ENCODE data around the gene ANKRD6. TPM values are rescaled to one million over a fixed set of nuclear protein-coding genes. Genes with fewer than 3 reads are reported as not detected.

The ANKRD6 gene
- total RNA-seq, 1 experiment from 2014 or later, result 7.1 TPM

GRCh38 chr6:89662659-89663223, 229.8 kb downstream of the ANKRD6 start:
- Histone ChIP-seq H3K36me3 (peaks cover 56% of the 10 kb centered on the region), H3K4me3 (no peak overlapping the region), H3K9me3 (no peaks in the 10 kb centered on the region), H3K27me3 (no peaks in the 10 kb centered on the region)
- no peak for DNase-seq

- Histone ChIP-seq H3K36me3 (peaks cover 59% of the 10 kb centered on the region), H3K9me3 (no peaks in the 10 kb centered on the region), H3K27me3 (no peaks in the 10 kb centered on the region), H3K4me3 (no peak overlapping the region)
- no peak for DNase-seq
Observed at GRCh38 chr6:89667872-89668556, 235.1 kb downstream of the ANKRD6 start.

GRCh38 chr6:89669002-89669401, 236.1 kb downstream of the ANKRD6 start:
- H3K4me3 ChIP-seq, result no peak overlapping the region
- H3K9me3 ChIP-seq, result no peaks in the 10 kb centered on the region
- H3K36me3 ChIP-seq, result peaks cover 58% of the 10 kb centered on the region
- H3K27me3 ChIP-seq, result no peaks in the 10 kb centered on the region
- no peak for DNase-seq

- no peak for DNase-seq
- Histone ChIP-seq H3K36me3 (peaks cover 69% of the 10 kb centered on the region), H3K27me3 (no peaks in the 10 kb centered on the region), H3K4me3 (no peak overlapping the region), H3K9me3 (no peaks in the 10 kb centered on the region)
Observed at GRCh38 chr6:89670935-89671565, 238.1 kb downstream of the ANKRD6 start.

GRCh38 chr6:89675949-89676748, 243.2 kb downstream of the ANKRD6 start:
- no peak for DNase-seq
- no peak overlapping the region for H3K4me3 ChIP-seq
- no peaks in the 10 kb centered on the region for H3K27me3 ChIP-seq
- no peaks in the 10 kb centered on the region for H3K9me3 ChIP-seq
- peaks cover 79% of the 10 kb centered on the region for H3K36me3 ChIP-seq

GRCh38 chr6:89678531-89678930, 245.6 kb downstream of the ANKRD6 start:
- DNase-seq, result no peak
- Histone ChIP-seq H3K4me3 (no peak overlapping the region), H3K36me3 (peaks cover 72% of the 10 kb centered on the region), H3K27me3 (no peaks in the 10 kb centered on the region), H3K9me3 (no peaks in the 10 kb centered on the region)

- H3K9me3 ChIP-seq, result no peaks in the 10 kb centered on the region
- no peak for DNase-seq
- no peaks in the 10 kb centered on the region for H3K27me3 ChIP-seq
- H3K4me3 ChIP-seq, result no peak overlapping the region
- H3K36me3 ChIP-seq, result peaks cover 68% of the 10 kb centered on the region
Observed at GRCh38 chr6:89679215-89680120, 246.5 kb downstream of the ANKRD6 start.

- Histone ChIP-seq H3K9me3 (no peaks in the 10 kb centered on the region), H3K27me3 (no peaks in the 10 kb centered on the region), H3K36me3 (peaks cover 67% of the 10 kb centered on the region), H3K4me3 (no peak overlapping the region)
- no peak for DNase-seq
Observed at GRCh38 chr6:89680150-89680549, 247.2 kb downstream of the ANKRD6 start.

- no peak for DNase-seq
- Histone ChIP-seq H3K9me3 (no peaks in the 10 kb centered on the region), H3K4me3 (no peak overlapping the region), H3K27me3 (no peaks in the 10 kb centered on the region), H3K36me3 (peaks cover 68% of the 10 kb centered on the region)
Observed at GRCh38 chr6:89680551-89680950, 247.6 kb downstream of the ANKRD6 start.

GRCh38 chr6:89681983-89682564, 249.1 kb downstream of the ANKRD6 start:
- DNase-seq, result no peak
- H3K36me3 ChIP-seq, result peaks cover 68% of the 10 kb centered on the region
- no peak overlapping the region for H3K4me3 ChIP-seq
- no peaks in the 10 kb centered on the region for H3K9me3 ChIP-seq
- no peaks in the 10 kb centered on the region for H3K27me3 ChIP-seq

- H3K27me3 ChIP-seq, result no peaks in the 10 kb centered on the region
- DNase-seq, result no peak
- H3K4me3 ChIP-seq, result no peak overlapping the region
- peaks cover 64% of the 10 kb centered on the region for H3K36me3 ChIP-seq
- H3K9me3 ChIP-seq, result no peaks in the 10 kb centered on the region
Observed at GRCh38 chr6:89682991-89683390, 250.0 kb downstream of the ANKRD6 start.

Other genes with a start within 250 kb of the ANKRD6 start
- not detected in 2 replicates for gene GABRR1, start 215.8 kb upstream of the ANKRD6 start, total RNA-seq (2014; rRNA removed; shearing (Covaris generic); ENCODE audit: low replicate concordance)
- not detected in 2 replicates for gene GABRR2, start 117.9 kb upstream of the ANKRD6 start, total RNA-seq (2014; rRNA removed; shearing (Covaris generic); ENCODE audit: low replicate concordance)
- 42.3 and 69.9 TPM in 2 replicates for gene UBE2J1, start 80.4 kb upstream of the ANKRD6 start, total RNA-seq (2014; rRNA removed; shearing (Covaris generic); ENCODE audit: low replicate concordance)
- gene RRAGD, start 20.9 kb upstream of the ANKRD6 start, total RNA-seq (2014; rRNA removed; shearing (Covaris generic); ENCODE audit: low replicate concordance), result 1.1 and 1.8 TPM in 2 replicates
- gene LYRM2, start 205.6 kb downstream of the ANKRD6 start, total RNA-seq (2014; rRNA removed; shearing (Covaris generic); ENCODE audit: low replicate concordance), result 7.1 and 28.4 TPM in 2 replicates